Lower leg skin (tissue), 3 donors: Measurements from ENCODE around the gene SORL1.

Experiments used
- POLR2A ChIP-seq, 2 donors: fragments of 450-650 bp; IDR thresholded peaks; one replicate each; pipeline ENCODE4 v1.6.1; 2016 to 2017; ENCODE audit warnings: antibody characterized with exemption in 2 of 2, mild to moderate bottlenecking in 1 of 2, moderate library complexity in 1 of 2
- TF ChIP-seq, protein P1 (sequence below), 3 donors: fragments of 450-650 bp; IDR thresholded peaks; one replicate each; pipeline ENCODE4 v1.5.1; 2016; ENCODE audit warnings: antibody characterized with exemption in 3 of 3, mild to moderate bottlenecking in 3 of 3, moderate library complexity in 2 of 3

DNA sequence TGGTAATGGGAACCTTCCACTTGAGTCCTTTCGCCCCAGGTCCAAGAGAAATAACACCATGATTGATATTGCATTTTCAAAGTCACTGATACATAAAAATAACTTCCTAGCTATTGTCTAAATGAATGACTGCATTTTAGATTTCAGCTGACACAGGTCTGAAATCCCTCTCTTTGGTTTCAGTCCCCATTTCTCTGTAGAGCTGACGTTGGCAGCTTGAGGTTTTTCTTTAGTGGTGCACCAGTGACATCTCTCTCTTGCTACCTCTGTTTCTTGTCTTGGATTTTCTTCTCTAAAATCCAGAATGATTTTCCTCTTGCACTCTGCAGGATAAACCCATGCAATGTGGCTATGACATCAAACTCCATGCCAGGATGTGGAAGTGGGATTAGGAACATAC is 31.7 kb upstream of the SORL1 start:
- TF ChIP-seq, protein P1, sequence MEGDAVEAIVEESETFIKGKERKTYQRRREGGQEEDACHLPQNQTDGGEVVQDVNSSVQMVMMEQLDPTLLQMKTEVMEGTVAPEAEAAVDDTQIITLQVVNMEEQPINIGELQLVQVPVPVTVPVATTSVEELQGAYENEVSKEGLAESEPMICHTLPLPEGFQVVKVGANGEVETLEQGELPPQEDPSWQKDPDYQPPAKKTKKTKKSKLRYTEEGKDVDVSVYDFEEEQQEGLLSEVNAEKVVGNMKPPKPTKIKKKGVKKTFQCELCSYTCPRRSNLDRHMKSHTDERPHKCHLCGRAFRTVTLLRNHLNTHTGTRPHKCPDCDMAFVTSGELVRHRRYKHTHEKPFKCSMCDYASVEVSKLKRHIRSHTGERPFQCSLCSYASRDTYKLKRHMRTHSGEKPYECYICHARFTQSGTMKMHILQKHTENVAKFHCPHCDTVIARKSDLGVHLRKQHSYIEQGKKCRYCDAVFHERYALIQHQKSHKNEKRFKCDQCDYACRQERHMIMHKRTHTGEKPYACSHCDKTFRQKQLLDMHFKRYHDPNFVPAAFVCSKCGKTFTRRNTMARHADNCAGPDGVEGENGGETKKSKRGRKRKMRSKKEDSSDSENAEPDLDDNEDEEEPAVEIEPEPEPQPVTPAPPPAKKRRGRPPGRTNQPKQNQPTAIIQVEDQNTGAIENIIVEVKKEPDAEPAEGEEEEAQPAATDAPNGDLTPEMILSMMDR (IDR thresholded peaks at IDR 0.05) = no peak
- no peak for TF ChIP-seq POLR2A (IDR thresholded peaks at IDR 0.05)
